B cell (primary cell): ENCODE data around the gene BEX3.

Source experiments
- CTCF ChIP-seq: fragments of 200-600 bp; IDR thresholded peaks from one replicate; pipeline ENCODE4 v1.8.0; 2022; ENCODE audit warnings: antibody characterized with exemption, mild to moderate bottlenecking
- EZH2 ChIP-seq: IDR thresholded peaks from 2 replicates; pipeline ENCODE4 v1.6.1; 2012; ENCODE audit warnings: borderline replicate concordance, low read depth, mild to moderate bottlenecking, moderate library complexity, low read length; ENCODE audit not compliant: insufficient read depth, poor library complexity, severe bottlenecking

GRCh38 chrX:103367502-103367901 is 8.8 kb upstream of the BEX3 start:
- no peak for TF ChIP-seq CTCF
- TF ChIP-seq EZH2 = no peak
